Measurements from ENCODE around the gene ACVR1.
"Not testable (repeated sequence)": the region's sequence is repeated elsewhere in the genome, so short reads cannot be mapped to it uniquely, and the experiment has no call there.

The ACVR1 gene

DNA sequence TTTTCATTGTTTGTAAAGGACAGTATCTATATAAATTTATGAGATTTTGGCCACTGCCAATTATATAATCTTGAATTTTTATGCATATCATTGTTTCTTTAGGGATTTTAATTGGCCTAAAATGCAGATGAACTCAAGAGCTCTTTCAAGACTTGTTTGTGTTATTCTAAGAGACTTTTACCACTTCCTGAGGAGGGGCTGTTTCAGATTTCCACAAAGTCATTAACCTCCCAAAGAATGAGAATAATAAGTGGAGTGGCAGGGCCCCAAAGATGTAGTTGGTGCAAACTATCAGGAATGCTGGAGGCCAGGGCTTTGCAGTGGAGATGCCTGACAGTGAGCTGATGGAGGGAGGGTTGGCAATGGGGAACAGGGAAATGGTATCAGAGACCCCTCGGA, 15.5 kb upstream of the ACVR1 start:
- no peak for DNase-seq

DNA sequence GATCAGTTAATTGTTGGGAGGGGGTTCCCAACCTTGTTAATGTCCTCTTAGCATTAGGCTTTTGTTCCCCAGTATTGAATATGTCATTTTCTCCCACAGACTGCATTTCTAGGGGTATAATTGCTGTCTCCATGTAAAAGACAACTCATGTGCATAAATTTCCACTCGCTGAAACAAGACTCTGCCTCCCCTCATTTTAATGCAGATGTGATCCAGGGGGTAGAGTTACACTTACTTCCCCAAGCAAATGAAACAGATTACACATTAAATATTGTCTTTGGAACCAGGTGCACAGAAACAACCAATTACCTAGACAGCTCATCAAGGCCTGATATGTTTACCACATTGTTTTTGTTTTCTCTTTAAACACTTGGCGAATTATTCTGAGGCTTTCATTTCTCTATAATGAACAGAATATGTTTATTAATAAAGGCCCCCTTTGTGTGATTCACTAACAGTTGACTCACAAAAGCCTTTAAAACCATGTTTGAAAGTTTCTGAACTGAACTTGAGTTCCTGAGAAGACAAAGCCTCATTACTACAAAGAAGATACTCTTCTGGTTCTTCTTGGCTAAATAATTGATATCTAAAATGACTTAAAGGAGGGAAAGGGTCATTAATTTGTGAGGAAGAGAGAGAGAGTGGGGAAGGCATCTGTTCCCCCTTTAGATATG, 15.0 kb upstream of the ACVR1 start:
- no peak for DNase-seq

DNA sequence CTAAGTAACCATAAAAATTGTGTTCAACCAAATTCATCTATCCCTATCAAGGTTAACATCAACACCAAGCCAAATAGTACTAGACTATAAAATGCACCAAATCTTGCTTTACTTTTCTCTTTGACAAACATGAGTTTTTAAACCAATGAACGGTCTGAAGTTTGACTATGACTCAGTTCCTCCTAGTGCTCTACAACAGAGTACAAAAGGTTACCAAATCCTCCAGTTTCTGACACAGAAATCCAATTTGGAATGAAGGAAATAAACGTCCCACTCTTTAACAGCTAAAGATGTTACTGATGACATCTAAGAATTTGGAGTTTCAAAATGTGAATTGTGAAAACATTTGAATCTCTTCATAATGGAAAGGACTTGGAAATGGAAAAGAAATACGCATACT, 11.8 kb upstream of the ACVR1 start:
- no peak for DNase-seq

DNA sequence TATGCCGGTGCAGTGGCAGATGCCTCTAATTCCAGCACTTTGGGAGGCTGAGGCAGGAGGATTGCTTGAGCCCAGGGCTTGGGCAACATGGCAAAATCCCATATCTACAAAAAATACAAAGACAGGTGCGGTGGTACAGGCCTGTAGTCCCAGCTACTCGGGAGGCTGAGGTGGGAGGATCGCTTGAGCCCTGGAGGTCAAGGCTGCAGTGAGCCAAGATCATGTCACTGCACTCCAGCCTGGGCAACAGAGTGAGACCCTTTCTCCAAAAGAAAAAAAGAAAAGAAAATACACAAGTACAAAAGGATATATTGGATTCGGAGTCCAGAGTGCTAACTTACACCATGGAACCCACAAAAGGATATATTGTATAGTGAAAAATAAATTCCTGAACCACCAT, 8.4 kb upstream of the ACVR1 start:
- DNase-seq = not testable (repeated sequence)

DNA sequence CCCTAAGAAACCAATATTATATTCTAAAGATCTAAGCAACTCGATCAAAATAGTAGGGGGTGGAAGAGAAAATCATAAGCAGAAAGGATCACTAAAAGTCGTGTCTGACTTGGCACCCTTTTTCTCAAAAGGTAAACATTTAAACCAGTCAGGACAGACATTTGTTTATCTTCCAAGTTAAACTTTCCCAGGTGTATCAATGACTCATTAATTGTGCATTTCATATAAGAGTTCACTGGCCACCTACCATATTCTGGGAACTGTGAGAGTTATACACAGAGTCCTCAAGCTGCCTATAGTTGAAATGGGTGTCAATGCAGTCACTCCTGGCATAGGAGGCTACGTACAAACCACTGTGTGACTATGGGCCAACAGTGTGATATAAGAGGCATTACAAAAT, 4.8 kb upstream of the ACVR1 start:
- no peak for DNase-seq

DNA sequence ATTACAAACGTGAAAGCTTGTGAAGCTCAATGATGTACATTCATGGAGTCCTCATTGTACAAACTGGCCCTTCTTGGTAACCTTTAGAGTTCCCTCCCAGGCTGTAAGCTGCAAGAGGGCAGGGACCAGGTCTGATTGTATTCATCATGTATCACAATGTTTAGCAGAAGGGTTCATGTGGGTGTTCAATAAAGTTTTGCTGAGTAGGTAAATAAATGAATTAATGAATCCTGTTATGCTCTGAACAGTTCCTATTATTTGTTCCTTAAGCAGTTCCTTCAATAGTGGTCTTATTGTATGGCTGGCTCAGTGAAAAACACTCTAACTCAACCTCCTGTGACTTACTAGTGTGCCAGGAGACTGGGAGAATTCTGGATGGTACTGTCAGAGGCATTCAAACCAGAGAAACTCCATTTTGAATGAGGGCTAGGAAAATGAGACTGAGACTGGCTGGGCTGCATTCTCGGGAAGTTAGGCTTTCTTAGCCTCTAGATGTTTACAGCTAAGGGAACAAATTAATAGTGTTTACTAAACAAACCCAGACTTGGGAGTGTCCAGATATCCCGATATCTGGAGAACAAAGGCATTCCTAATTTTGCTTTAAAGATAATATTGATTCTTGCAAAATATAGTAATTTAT, 1.8 kb upstream of the ACVR1 start:
- DNase-seq = no peak

DNA sequence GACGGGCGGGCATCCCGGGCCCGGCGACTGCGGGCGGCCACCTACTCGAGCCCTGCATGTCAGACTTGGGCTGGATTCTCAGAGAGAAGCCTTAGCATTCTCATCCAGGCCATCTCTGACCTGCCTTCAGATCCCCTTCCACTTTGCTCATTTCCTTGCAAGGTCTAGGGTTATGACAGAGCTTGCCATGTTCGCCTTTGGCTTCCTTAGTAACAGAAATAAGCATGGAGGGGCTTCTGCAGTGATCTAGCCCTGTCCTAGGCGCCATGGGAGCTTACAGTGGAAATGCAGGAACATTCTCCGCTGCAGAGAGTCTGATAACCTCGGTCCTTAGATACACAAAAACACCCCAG, 632 bp upstream of the ACVR1 start:
- no peak for DNase-seq

DNA sequence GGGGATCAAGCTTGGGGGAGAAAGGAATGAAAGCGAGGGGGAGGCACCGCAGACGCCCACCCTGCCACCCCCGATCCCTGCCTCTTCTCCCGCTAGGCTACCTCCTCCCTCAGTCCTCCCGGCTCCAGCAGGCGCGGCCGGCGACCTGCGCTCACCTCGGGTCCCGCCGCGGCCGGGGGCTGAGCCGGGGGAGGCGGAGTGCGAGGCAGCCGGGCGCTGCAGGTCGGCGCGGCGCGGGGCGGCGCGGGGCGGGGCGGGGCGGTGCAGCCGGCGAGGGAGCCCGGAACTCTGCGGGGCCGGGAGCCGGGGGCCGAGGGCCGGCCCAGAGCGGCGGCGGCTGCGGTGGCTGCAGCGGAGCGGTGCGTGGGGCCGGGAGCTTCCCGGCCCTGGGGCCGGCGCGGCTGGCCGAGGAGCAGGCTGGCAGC, 477 bp downstream of the ACVR1 start:
- no peak for DNase-seq

DNA sequence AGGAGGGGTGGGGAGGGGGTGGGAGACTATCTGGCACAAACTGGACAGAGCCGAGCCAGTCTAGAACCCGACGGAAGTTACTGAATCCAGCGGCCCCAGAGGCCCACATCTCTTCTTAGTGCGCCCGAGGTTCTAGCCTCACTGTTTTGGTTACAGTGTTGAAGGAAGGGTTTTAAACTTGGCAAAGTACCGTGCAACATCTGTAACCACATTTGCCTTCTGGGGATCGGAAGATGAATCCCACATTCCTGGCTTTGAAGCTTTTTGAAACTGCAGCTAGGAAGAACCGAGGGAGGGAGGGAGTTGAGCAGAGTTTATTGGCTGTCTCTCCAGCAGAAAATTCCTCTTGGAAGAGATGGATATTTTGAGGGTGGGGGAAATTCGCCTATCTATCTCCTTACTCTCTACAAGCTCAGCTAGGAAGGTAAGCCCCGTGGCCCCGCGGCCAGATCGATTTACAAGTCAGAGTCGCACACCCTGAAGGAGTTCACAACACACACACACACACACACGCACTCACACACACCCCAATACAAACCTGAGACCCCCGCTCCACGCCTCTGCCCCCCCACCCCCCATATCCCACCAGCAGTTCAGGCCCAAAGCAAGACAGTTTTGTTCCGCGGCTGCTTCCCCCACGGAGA, 1.0 kb downstream of the ACVR1 start:
- DNase-seq = no peak

DNA sequence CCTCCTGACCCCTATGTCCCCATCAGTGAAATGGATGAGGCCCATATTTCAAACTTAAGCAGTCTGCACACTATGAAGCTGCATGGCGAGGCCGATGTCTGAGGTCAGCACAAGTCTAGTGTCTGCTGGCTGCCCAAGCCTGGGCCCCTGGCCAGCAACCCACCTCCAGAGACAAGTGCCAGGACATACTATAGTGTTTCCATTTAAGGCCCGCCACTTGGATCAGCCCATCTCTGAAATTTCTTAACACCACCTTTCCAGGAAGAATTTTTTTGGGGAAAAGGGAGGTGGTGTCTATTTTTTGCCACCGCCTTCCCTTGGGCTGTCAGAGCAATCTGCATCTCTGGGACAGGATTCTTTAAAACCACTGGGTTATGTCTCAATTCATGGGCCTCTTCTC, 1.8 kb downstream of the ACVR1 start:
- DNase-seq = no peak

DNA sequence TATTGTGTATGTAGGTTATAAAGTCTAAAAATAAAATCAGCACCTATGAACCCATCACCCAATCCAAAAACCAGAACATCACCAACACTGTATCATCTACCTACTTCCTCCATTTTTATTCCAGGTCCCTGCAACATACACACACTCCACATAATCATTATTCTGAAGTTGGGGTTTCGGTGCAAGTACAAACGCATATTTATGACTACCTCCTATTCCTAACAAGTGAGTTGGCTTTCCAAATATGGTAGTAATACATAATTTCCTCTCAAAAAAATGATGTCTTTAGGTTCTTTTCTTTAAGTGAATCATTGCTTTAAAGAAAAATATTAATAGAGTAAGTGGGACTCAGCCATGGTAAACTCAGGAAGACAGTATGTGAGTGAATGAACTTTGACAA, 3.3 kb downstream of the ACVR1 start:
- no peak for DNase-seq

DNA sequence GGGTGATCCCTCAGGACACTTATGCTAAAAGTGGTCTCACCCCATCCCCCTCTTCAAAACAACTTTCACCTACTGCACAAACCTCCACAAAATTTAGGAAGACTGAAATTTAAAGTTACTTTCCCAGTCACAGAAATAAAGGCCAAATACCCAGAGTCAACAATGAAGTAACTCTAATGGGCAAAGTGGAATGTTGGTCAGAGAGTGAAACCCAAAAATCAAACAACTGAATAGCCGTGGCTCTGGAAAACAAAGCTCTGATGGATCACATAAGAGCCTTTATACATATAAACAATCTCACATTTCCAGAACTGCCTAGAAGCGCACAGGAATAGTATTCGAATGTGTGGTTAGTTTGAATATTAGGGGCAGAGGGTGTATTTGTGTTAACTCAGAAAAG, 4.7 kb downstream of the ACVR1 start:
- no peak for DNase-seq

DNA sequence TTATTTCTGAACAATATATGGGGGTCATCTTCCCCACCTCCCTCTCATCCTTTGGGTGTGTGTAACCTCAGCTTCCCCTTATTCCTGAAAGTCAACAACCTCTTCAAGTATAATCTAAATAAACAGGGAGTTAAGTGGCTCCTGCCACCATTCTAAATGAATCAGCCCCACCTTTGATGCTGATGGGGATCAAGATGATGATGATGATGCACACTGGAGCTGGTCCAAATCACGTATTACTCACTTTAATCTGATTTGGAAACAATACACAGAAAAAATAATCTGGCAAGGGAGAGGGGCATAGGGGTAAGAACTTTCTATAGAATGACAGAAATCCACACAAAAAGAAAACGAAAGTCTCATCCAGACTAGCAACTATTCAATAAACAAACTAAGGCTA, 7.1 kb downstream of the ACVR1 start:
- DNase-seq = no peak

DNA sequence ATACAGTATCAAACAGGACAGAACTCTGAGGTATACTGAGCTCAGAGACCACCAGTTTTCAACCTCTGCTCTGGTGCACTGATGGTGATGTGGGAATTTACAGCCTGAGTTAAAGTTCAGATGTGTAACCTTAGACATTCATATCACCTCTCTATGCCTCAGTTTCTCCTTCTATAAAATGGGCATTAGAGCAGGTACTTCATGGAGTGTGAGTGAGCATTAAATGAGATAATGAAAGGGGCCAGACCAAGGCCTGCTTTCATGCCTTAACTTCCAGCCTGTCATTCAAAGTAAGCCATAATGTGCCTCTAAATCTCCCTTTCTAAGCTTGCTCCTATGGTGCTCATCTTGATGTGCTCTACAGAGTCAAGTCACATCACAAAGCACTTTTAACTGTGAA, 8.4 kb downstream of the ACVR1 start:
- no peak for DNase-seq

DNA sequence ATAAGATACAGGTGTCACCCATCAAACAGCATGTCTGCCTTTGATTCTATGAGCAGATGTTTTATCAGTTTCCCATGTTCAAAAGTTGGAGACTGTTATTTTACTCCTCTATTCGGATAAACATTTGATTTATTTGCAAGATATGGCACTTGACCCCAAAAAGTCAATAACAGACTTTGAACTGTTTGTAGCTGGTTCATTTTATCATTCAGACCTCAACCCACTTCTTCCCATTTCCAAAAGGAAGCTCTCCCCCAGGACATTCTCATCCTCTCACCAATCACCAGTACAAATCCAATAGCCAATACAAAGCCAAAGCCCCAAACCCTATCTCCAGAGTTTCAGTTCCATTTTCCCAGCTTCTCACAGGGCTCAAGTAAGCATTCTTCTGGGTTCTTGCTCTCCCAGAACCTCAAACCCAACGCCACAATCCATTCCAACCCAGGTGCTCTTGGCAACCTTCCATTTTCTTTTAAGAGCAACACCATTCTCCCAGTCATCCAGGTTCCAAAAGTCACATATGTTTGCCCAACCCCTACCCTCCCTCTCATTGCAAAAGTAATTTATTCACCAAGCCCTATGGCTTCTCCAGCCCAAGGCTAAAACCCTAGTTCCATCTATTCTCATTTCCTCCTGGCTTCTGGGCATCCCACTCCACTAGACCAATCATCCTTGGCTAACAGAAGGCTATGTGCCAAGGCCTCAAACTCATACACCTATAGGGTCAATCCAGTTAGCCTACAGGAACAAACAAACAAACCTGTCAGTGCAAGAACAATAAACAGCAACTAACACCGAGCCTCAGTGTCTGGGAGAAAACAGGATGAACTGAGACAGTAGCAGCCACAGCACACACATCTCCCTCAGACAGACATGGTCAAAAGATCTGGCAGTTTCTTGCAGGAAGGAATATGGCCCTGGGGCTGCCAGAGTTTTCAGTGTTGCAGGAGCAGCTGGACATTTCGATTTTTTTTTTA, 9.2 kb downstream of the ACVR1 start:
- DNase-seq = no peak

DNA sequence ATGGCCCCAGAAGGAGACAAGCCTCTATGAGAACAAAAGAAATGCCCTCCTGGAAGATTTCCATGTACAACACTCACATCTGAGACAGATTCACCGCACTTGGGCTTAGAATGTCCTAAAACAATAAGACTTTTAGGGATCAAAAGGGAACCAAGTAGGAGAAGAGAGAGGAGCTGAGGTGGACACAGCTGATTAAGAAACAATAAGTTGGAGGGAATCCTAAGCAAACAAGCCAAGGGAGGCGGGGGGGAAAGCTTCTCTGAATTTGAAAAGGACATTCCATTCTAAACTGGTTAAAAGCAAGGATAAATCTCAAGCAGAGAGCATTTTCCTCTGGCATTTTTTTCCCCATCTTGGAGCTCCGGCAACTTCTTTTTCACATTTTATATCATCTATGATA, 9.9 kb downstream of the ACVR1 start:
- no peak for DNase-seq

DNA sequence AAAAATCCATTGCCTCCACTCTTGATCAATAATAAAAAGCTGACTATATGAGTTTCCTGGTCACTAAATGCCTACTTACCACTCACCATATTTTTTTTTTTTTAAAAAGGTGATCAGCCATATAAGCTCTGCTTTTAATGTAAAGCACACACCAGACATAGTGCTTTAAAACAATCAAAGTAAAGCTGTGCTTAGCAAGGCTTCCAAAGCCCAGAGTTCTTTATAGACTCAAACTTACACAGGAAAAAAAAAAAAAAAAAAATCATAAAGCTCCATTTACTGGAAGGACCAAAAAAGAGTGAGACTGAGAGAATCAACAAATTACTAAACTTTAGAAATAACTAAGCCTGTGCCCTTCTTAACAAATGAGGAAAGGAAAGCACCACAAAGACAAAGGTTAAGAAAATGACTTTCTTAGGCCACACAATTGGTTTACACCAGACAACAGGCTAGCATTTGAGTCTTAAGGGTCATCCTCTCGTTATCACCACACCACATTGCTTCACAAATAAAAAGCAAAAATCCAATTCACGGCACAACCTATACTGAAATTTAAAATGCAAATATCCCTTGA, 11.2 kb downstream of the ACVR1 start:
- no peak for DNase-seq

DNA sequence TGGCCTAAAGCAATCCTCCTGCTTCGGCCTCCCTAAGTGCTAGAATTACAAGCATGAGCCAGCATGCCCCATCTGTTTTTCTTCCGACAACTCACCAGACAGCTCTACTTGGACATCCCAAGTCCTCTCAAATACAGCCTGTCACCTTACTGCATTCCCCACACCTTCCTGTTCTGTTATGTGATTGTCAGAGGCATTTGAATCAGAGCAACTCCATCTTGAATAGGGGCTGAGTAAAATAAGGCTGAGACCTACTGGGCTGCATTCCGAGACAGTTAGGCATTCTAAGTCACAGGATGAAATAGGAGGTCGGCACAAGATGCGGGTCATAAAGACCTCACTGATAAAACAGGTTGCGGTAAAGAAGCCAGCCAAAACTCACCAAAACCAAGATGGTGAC, 17.3 kb downstream of the ACVR1 start:
- DNase-seq = no peak

DNA sequence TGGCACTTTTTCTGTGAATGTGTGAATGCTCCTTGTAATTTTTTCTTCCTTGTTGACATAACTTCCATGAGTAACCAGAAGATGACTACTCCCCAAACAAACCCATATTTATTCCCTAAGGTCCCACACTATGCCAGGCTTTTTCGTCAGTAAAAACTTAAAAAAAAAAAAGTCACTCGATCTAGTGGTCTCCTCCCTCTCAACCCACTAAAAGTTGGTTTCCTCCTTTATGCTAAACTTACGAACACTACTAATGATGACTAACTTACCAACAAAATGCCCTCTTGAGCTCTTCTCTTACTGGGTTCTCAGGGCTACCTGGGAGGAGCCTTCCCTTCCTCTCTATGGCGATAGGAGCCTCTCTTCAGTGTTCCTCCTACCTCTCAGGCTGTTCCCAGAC, 18.2 kb downstream of the ACVR1 start:
- DNase-seq = no peak

DNA sequence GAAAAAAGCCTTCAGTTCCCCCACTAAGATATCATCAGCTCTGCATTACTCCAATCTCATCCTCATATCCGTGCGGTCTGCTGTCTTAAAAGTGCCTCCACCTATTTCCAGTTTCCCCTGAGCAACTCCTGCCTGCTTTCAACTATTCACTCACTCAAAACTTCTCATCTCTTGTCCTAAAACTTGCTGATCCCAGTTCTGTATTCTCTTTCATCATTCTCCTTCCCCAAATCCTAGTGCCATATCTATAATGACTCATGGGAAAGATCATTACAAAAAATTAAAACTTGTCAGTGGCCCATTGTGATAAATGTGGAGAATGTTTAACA, 20.0 kb downstream of the ACVR1 start:
- DNase-seq = no peak

DNA sequence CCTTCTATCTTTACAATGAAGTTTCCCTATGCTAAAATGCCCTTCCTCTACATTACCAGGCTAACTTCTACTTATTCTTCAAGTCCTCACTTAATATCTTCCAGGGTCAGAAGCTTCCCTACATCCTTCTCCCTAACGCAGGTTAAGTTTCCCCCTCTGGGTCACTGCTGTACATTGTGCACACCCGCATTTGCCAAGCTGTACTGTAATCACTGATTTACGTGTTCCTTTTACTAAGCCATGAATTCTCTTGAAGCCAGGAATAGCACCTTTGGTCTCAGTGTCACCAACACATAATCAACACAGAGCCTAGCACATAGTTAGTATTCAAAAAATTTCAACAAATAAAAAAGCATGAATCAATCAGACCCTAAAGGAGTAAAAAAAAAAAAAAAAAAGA, 22.3 kb downstream of the ACVR1 start:
- no peak for DNase-seq

DNA sequence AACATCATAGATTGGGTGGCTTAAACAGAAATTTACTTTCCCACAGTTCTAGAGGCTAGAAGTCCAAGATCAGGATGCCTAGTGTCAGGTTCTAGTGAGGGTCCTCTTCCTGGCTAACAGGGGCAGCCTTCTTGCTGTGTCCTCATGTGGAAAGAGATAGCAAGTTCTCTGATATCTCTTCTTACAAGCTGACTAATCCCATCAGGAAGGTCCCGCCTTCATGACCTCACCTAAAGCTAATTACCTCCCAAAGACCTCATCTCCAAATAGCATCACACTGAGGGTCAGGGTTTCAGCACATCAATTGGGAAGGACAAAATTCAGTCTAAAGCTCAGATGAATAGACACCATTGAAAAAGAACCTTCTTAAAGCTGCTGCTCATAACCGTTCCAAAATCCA, 22.9 kb downstream of the ACVR1 start:
- DNase-seq = no peak

DNA sequence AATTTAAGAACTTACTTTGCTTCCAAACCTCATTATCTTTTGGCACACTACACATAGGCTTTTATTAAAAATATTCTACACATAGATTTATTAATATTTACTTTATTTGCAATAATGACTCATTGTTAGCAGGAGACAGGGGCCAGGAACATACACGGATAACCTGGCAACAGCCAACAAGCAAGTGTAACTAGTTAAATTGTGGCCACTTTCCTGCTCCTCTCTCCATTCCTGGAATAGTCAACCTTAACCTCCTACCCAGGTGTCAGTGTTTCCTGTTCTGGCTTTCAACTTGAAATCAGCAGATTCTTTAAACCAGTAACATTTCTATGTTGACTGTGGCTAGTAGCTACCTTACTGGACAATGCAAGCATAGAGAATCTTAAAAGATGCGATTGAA, 26.5 kb downstream of the ACVR1 start:
- no peak for DNase-seq

Measured in GF-D8 (cell line).